GM19468 (cell line): ENCODE measurements around the gene FPR3.
"Not testable (repeated sequence)": the region's sequence is repeated elsewhere in the genome, so short reads cannot be mapped to it uniquely, and the experiment has no call there.

ENCODE experiments used
- ATAC-seq: cut with Tn5 transposase; IDR thresholded peaks from one replicate; pipeline ENCODE4 v1.9.1; 2021; ENCODE audit warnings: mild to moderate bottlenecking, moderate library complexity, moderate number of reproducible peaks; ENCODE audit not compliant: unreplicated experiment; ENCODE audit errors: extremely low read depth

FPR3 gene

GRCh38 chr19:51804789-51805188 is 9.8 kb downstream of the FPR3 start:
- ATAC-seq = not testable (repeated sequence)

GRCh38 chr19:51805396-51805795 is 10.4 kb downstream of the FPR3 start:
- ATAC-seq = not testable (repeated sequence)

GRCh38 chr19:51806571-51806970 is 11.6 kb downstream of the FPR3 start:
- ATAC-seq = not testable (repeated sequence)

GRCh38 chr19:51807111-51807701 is 12.2 kb downstream of the FPR3 start:
- ATAC-seq = no peak

- no peak for ATAC-seq
Measured at GRCh38 chr19:51807925-51808324, 13.0 kb downstream of the FPR3 start.

GRCh38 chr19:51808333-51808986 is 13.5 kb downstream of the FPR3 start:
- no peak for ATAC-seq

GRCh38 chr19:51809787-51810186 is 14.8 kb downstream of the FPR3 start:
- no peak for ATAC-seq

GRCh38 chr19:51810223-51810622 is 15.3 kb downstream of the FPR3 start:
- ATAC-seq = no peak

GRCh38 chr19:51811344-51811743 is 16.4 kb downstream of the FPR3 start:
- ATAC-seq = no peak

GRCh38 chr19:51815043-51815442 is 20.1 kb downstream of the FPR3 start:
- ATAC-seq = no peak

GRCh38 chr19:51816711-51817110 is 21.8 kb downstream of the FPR3 start:
- no peak for ATAC-seq

GRCh38 chr19:51820011-51820410 is 25.1 kb downstream of the FPR3 start:
- ATAC-seq = no peak

- no peak for ATAC-seq
Measured at GRCh38 chr19:51820831-51821446, 26.0 kb downstream of the FPR3 start.

- no peak for ATAC-seq
Measured at GRCh38 chr19:51821456-51821855, 26.5 kb downstream of the FPR3 start.

GRCh38 chr19:51821921-51822320 is 27.0 kb downstream of the FPR3 start:
- no peak for ATAC-seq

- ATAC-seq = no peak
Measured at GRCh38 chr19:51822325-51822724, 27.4 kb downstream of the FPR3 start.

- no peak for ATAC-seq
Measured at GRCh38 chr19:51822946-51823345, 28.0 kb downstream of the FPR3 start.

- ATAC-seq = no peak
Measured at GRCh38 chr19:51824281-51825005, 29.5 kb downstream of the FPR3 start.

- no peak for ATAC-seq
Measured at GRCh38 chr19:51830274-51830673, 35.3 kb downstream of the FPR3 start.

- no peak for ATAC-seq
Measured at GRCh38 chr19:51837145-51837544, 42.2 kb downstream of the FPR3 start.
